ENCODE results near the gene SSH2. TPM values are rescaled to one million over a fixed set of nuclear protein-coding genes. Genes with fewer than 3 reads are reported as not detected.

Gene SSH2
- total and polyA plus RNA-seq, 2 of the 13 experiments (the other 11 are each of a cell fraction or from before 2014, with no cell fraction given): 6.0 to 6.4 TPM

GRCh38 chr17:29622337-29623282 lies 307.4 kb downstream of the SSH2 start, which contains the start of gene CORO6 (continued):
- TF ChIP-seq CCDC6 (CRISPR knock-in tag; IDR thresholded peaks at IDR 0.05): no peak
- TF ChIP-seq ZNF850 (CRISPR knock-in tag; conservative IDR thresholded peaks at IDR 0.05): no peak
- no peak for TF ChIP-seq MZF1 (CRISPR knock-in tag; IDR thresholded peaks at IDR 0.05; ENCODE audit: borderline replicate concordance)
- no peak for TF ChIP-seq CCAR2 (optimal IDR thresholded peaks at IDR 0.05; ENCODE audit: low read depth, low read length)
- peak; percentile 58 for TF ChIP-seq MYC (CRISPR knock-in tag; IDR thresholded peaks at IDR 0.05; ENCODE audit: borderline replicate concordance)
- 0 out of 2 replicates have a peak, but pooled peaks have one; percentile 30 for TF ChIP-seq ZNF740 (CRISPR knock-in tag; IDR thresholded peaks at IDR 0.05)
- TF ChIP-seq BCLAF1 (IDR thresholded peaks at IDR 0.05): no peak
- 0 out of 2 replicates have a peak, but pooled peaks have one; percentile 12 for TF ChIP-seq RAD21 (CRISPR knock-in tag; IDR thresholded peaks at IDR 0.05)
- no peak for TF ChIP-seq MLLT10 (CRISPR knock-in tag; IDR thresholded peaks at IDR 0.05)
- 0 out of 2 replicates have a peak, but pooled peaks have one; percentile 60 for TF ChIP-seq HOXD1 (CRISPR knock-in tag; IDR thresholded peaks at IDR 0.05)
- TF ChIP-seq YY1 (IDR thresholded peaks at IDR 0.05; ENCODE audit: insufficient read depth, insufficient replicate concordance, low read depth, low read length): peak; percentile 51
- TF ChIP-seq ZNF460 (CRISPR knock-in tag; IDR thresholded peaks at IDR 0.05; ENCODE audit: borderline replicate concordance): no peak
- TF ChIP-seq ZFP36L1 (CRISPR knock-in tag; IDR thresholded peaks at IDR 0.05): no peak
- no peak for TF ChIP-seq ZNF790 (CRISPR knock-in tag; IDR thresholded peaks at IDR 0.05; ENCODE audit: borderline replicate concordance)
- TF ChIP-seq POLR2G (IDR thresholded peaks at IDR 0.05; ENCODE audit: low read depth, low read length): no peak
- no peak for TF ChIP-seq MLX (CRISPR knock-in tag; IDR thresholded peaks at IDR 0.05)
- no peak for TF ChIP-seq NFAT5 (CRISPR knock-in tag; IDR thresholded peaks at IDR 0.05)
- TF ChIP-seq ASH2L (IDR thresholded peaks at IDR 0.05; ENCODE audit: insufficient read length, low read depth, low read length): peak; percentile 44
- no peak for TF ChIP-seq ATF1 (CRISPR knock-in tag; IDR thresholded peaks at IDR 0.05)
- no peak for TF ChIP-seq NFE2L2 (IDR thresholded peaks at IDR 0.05; ENCODE audit: low read length)
- TF ChIP-seq ZMYM3 (CRISPR knock-in tag; IDR thresholded peaks at IDR 0.05): no peak

Measured in HepG2 (cell line).